ENCODE measurements around the gene CSNK1G2. TPM values are rescaled to one million over a fixed set of nuclear protein-coding genes. Genes with fewer than 3 reads are reported as not detected.

CSNK1G2 gene
- total and polyA plus RNA-seq, 2 donors (not counting 1 experiment from before 2014, with no cell fraction given), result 154 to 288 TPM

- TF ChIP-seq CTCF (IDR thresholded peaks at IDR 0.05), result no peak
- TF ChIP-seq EZH2 (IDR thresholded peaks at IDR 0.05; ENCODE audit: borderline replicate concordance, insufficient read depth, low read depth, low read length, poor library complexity, severe bottlenecking), result no peak
- peaks cover 76% of the 10 kb centered on the region for H3K79me2 ChIP-seq (ENCODE audit: control insufficient read depth, insufficient read depth, low read length)
- no peak for DNase-seq
- peaks cover 22% of the 10 kb centered on the region for H3K4me1 Mint-ChIP-seq
- POLR2A ChIA-PET, result no interaction called here
- H2AFZ ChIP-seq (ENCODE audit: insufficient read depth, low read depth, low read length, poor library complexity, severe bottlenecking), result no peak overlapping the region
- H3K9me3 Mint-ChIP-seq (ENCODE audit: insufficient read depth), result no peaks in the 10 kb centered on the region
- no peaks in the 10 kb centered on the region for H3K27me3 ChIP-seq (replicated peaks in 1 of 4; ENCODE audit: control extremely low read depth in 1 of 4, control insufficient read depth in 3 of 4, insufficient read depth in 4 of 4, low read length in 3 of 4)
- no peak overlapping the region for H3K27ac ChIP-seq (ENCODE audit: low read length in 2 of 2)
- no peak overlapping the region for H3K4me3 ChIP-seq (ENCODE audit: control extremely low read depth in 1 of 5, extremely low read depth in 1 of 5, insufficient read depth in 1 of 5, low read depth in 2 of 5, low read length in 4 of 5)
- no peak overlapping the region for H3K27ac Mint-ChIP-seq
- H3K4me1 ChIP-seq (ENCODE audit: control insufficient read depth in 2 of 2, insufficient read depth in 2 of 2, low read length in 2 of 2), result peaks cover 20 to 28% of the 10 kb centered on the region in 2 donors
- 98% methylated on average over 64 of the region's 77 CpGs for WGBS (ENCODE audit: insufficient coverage)
- CTCF ChIA-PET, result interaction anchor here (1.2 kb wide), 1 partner anchor 15 kb away, joined by 3 read pairs; no protein-coding TSS in a partner anchor
- H4K20me1 ChIP-seq (ENCODE audit: control insufficient read depth, insufficient read depth, low read length, poor library complexity, severe bottlenecking), result peaks cover 69% of the 10 kb centered on the region
- H3K9ac ChIP-seq (ENCODE audit: low read length), result no peak overlapping the region
- intact Hi-C loops (cut with micrococcal nuclease), result no loop called here
- H3K9me3 ChIP-seq (ENCODE audit: control extremely low read depth in 1 of 3, control insufficient read depth in 2 of 3, insufficient read depth in 1 of 3, low read length in 2 of 3), result peaks cover 0 to 3% (median 0%) of the 10 kb centered on the region in 3 donors
- peaks cover 0 to 28% of the 10 kb centered on the region in 2 experiments for H3K36me3 ChIP-seq (replicated peaks in 1 of 2; ENCODE audit: control extremely low read depth in 1 of 2, control insufficient read depth in 1 of 2, extremely low read depth in 1 of 2, insufficient read depth in 2 of 2, low read length in 1 of 2)
- no peak overlapping the region for H3K4me2 ChIP-seq (replicated peaks; ENCODE audit: low read depth, low read length, poor library complexity, severe bottlenecking)
- no peak overlapping the region for H3K4me3 Mint-ChIP-seq
- no peak for ATAC-seq (ENCODE audit: low read depth)
- no peaks in the 10 kb centered on the region for H3K27me3 Mint-ChIP-seq
These were observed 28.0 kb upstream of the CSNK1G2 start for GRCh38 chr19:1912760-1913505.
